NT2/D1 (cell line): ENCODE measurements around the gene PTTG1IP2.

Experiments
- DNase-seq: peaks from one replicate; pipeline ENCODE4 v3.0.0-alpha.2; 2011; ENCODE audit warnings: low read depth, low spot score
- H3K27me3 ChIP-seq: 2 replicates; pipeline ENCODE4 v1.6.0; 2011; ENCODE audit warnings: mild to moderate bottlenecking; ENCODE audit not compliant: insufficient read length, insufficient read depth
- H3K36me3 ChIP-seq: 2 replicates; pipeline ENCODE4 v1.6.1; 2011; ENCODE audit warnings: mild to moderate bottlenecking, low read length, mixed read lengths; ENCODE audit not compliant: insufficient read depth, insufficient read length
- H3K4me1 ChIP-seq: 2 replicates; pipeline ENCODE4 v1.5.1; 2011; ENCODE audit not compliant: insufficient read depth, insufficient read length
- H3K4me3 ChIP-seq: 2 replicates; pipeline ENCODE4 v1.5.1; 2011; ENCODE audit warnings: low read depth; ENCODE audit not compliant: insufficient read length
- H3K9ac ChIP-seq: 2 replicates; pipeline ENCODE4 v1.6.0; 2011; ENCODE audit warnings: low read depth; ENCODE audit not compliant: insufficient read length
- H3K9me3 ChIP-seq: 2 replicates; pipeline ENCODE4 v1.5.1; 2011; ENCODE audit warnings: mild to moderate bottlenecking, low read length; ENCODE audit not compliant: insufficient read depth
- SUZ12 ChIP-seq: IDR thresholded peaks from 2 replicates; pipeline ENCODE4 v1.6.1; 2011; ENCODE audit not compliant: insufficient read length, insufficient read depth; ENCODE audit errors: extremely low read depth
- YY1 ChIP-seq: IDR thresholded peaks from 2 replicates; pipeline ENCODE4 v1.6.1; 2011; ENCODE audit not compliant: insufficient read length, insufficient read depth
- ZNF274 ChIP-seq: IDR thresholded peaks from 2 replicates; pipeline ENCODE4 v1.6.1; 2011; ENCODE audit warnings: mild to moderate bottlenecking, low read depth, low read length

PTTG1IP2 gene

GRCh38 chr7:90507692-90508091, 38.3 kb downstream of the PTTG1IP2 start:
- DNase-seq, result no peak
- Histone ChIP-seq H3K9ac (no peak overlapping the region), H3K9me3 (no peaks in the 10 kb centered on the region), H3K27me3 (no peaks in the 10 kb centered on the region), H3K36me3 (no peaks in the 10 kb centered on the region), H3K4me3 (no peak overlapping the region), H3K4me1 (no peaks in the 10 kb centered on the region)
- TF ChIP-seq SUZ12 (no peak), YY1 (no peak), ZNF274 (no peak)

- Histone ChIP-seq H3K4me3 (no peak overlapping the region), H3K9me3 (no peaks in the 10 kb centered on the region), H3K36me3 (no peaks in the 10 kb centered on the region), H3K4me1 (no peaks in the 10 kb centered on the region), H3K9ac (no peak overlapping the region), H3K27me3 (no peaks in the 10 kb centered on the region)
- TF ChIP-seq YY1 (no peak), SUZ12 (no peak), ZNF274 (no peak)
- no peak for DNase-seq
These were observed 42.3 kb downstream of the PTTG1IP2 start for GRCh38 chr7:90511776-90512175.

GRCh38 chr7:90512821-90513254, 43.4 kb downstream of the PTTG1IP2 start:
- H3K36me3 ChIP-seq, result no peaks in the 10 kb centered on the region
- no peak for DNase-seq
- TF ChIP-seq ZNF274 (no peak), YY1 (no peak), SUZ12 (no peak)
- no peaks in the 10 kb centered on the region for H3K4me1 ChIP-seq
- no peak overlapping the region for H3K4me3 ChIP-seq
- H3K9ac ChIP-seq, result no peak overlapping the region
- no peaks in the 10 kb centered on the region for H3K9me3 ChIP-seq
- H3K27me3 ChIP-seq, result no peaks in the 10 kb centered on the region

- TF ChIP-seq SUZ12 (no peak), ZNF274 (no peak), YY1 (no peak)
- Histone ChIP-seq H3K9me3 (no peaks in the 10 kb centered on the region), H3K4me3 (no peak overlapping the region), H3K36me3 (no peaks in the 10 kb centered on the region), H3K27me3 (no peaks in the 10 kb centered on the region), H3K9ac (no peak overlapping the region), H3K4me1 (no peaks in the 10 kb centered on the region)
- no peak for DNase-seq
These were observed 46.8 kb downstream of the PTTG1IP2 start for GRCh38 chr7:90516257-90516656.

- Histone ChIP-seq H3K9ac (no peak overlapping the region), H3K9me3 (no peaks in the 10 kb centered on the region), H3K4me3 (no peak overlapping the region), H3K27me3 (no peaks in the 10 kb centered on the region), H3K4me1 (no peaks in the 10 kb centered on the region), H3K36me3 (no peaks in the 10 kb centered on the region)
- no peak for DNase-seq
- no peak for TF ChIP-seq YY1
- no peak for TF ChIP-seq ZNF274
- no peak for TF ChIP-seq SUZ12
These were observed 49.2 kb downstream of the PTTG1IP2 start for GRCh38 chr7:90518630-90519029.

DNA sequence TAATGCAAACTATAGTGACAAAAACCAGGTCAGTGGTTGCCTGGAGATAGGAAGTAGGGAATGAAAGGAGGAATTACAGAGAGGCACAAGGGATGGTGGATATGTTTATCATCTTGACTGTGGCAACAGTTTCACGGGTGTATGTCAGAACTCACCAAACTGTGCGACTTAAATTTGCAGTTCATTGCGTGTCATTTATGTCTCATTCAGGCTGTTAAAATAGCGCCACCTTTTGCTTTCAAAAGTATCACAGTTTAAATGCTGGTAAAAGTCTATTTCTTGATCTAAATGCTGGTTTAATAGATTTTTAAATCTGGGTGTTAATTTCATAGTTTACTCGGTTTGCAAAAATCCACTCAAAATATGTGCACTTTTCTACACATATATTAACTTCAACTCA, 51.0 kb downstream of the PTTG1IP2 start:
- Histone ChIP-seq H3K4me1 (no peaks in the 10 kb centered on the region), H3K4me3 (no peak overlapping the region), H3K9me3 (no peaks in the 10 kb centered on the region), H3K9ac (no peak overlapping the region), H3K27me3 (no peaks in the 10 kb centered on the region), H3K36me3 (no peaks in the 10 kb centered on the region)
- DNase-seq, result no peak
- TF ChIP-seq YY1 (no peak), SUZ12 (no peak), ZNF274 (no peak)

GRCh38 chr7:90530263-90530662, 60.8 kb downstream of the PTTG1IP2 start:
- Histone ChIP-seq H3K9me3 (no peaks in the 10 kb centered on the region), H3K36me3 (no peaks in the 10 kb centered on the region), H3K9ac (no peak overlapping the region), H3K4me1 (no peaks in the 10 kb centered on the region), H3K4me3 (no peak overlapping the region), H3K27me3 (no peaks in the 10 kb centered on the region)
- no peak for DNase-seq
- no peak for TF ChIP-seq ZNF274
- no peak for TF ChIP-seq YY1
- no peak for TF ChIP-seq SUZ12

GRCh38 chr7:90532231-90532929, 62.9 kb downstream of the PTTG1IP2 start:
- DNase-seq, result no peak
- Histone ChIP-seq H3K36me3 (no peaks in the 10 kb centered on the region), H3K9ac (no peak overlapping the region)

More at GRCh38 chr7:90532231-90532929, 62.9 kb downstream of the PTTG1IP2 start:
- Histone ChIP-seq H3K27me3 (no peaks in the 10 kb centered on the region), H3K9me3 (no peaks in the 10 kb centered on the region), H3K4me3 (no peak overlapping the region), H3K4me1 (no peaks in the 10 kb centered on the region)
- no peak for TF ChIP-seq SUZ12
- TF ChIP-seq YY1, result no peak
- TF ChIP-seq ZNF274, result no peak
